HG03064 (cell line): ENCODE results near the gene OVCH1.
"Not testable (repeated sequence)": the region's sequence is repeated elsewhere in the genome, so short reads cannot be mapped to it uniquely, and the experiment has no call there.

ENCODE experiments used
- ATAC-seq: cut with Tn5 transposase; IDR thresholded peaks from one replicate; pipeline ENCODE4 v1.9.1; 2021; ENCODE audit warnings: low read depth; ENCODE audit not compliant: unreplicated experiment

Gene OVCH1

DNA sequence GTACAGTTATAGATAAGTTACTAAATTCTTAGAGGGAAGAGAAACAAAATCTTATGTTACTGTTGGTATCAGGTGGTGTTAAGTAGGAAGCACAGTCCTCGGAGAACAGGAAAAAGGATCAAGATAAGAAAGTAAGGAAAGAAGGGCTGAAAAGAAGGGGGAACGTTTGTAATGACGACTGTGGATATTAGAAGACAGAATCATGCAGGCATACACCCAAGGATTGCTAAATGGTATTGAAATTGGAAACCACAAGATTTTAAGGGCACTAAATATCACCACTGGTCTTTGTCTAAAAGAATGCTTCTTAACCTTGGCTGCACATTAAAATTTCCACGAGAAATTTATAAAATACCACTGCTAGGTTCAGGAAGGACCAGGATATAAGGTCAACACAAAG, 82.4 kb downstream of the OVCH1 start:
- ATAC-seq = no peak

DNA sequence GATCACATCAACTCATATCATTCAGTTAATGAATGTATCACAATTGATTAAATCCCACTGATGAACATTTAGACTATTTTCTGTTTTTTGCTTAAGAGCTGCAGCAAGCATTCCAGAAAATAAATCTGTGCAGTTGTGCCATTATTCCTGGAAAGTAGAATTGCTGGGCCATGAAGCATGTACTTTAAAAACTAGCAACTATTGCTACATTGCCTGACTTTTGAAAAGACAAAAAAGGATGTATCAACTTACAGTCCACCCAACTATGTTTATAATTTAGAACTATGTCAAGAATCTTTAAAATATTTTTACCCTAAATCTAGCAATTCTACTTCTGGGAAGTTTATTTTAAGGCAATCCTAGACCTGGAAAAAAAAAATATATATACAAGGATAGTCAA, 83.1 kb downstream of the OVCH1 start:
- no peak for ATAC-seq

DNA sequence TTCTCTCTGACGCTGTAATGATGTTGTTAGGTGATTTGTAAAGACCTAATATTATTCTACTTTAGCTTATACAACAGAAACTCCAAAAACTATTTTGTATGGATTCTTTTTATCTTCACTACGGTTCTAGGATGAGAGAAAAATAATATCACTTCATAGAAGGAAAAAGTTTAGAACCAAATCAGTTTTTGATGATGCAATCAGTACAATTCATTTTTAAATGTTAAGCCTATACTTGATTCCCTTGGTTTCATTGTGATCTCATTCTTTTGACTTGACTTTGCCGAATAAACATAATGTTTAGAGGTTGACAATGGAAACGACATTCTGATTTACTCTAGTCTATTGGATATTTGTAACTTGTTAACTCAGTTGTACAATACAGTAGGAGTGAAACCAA, 91.9 kb downstream of the OVCH1 start:
- no peak for ATAC-seq

DNA sequence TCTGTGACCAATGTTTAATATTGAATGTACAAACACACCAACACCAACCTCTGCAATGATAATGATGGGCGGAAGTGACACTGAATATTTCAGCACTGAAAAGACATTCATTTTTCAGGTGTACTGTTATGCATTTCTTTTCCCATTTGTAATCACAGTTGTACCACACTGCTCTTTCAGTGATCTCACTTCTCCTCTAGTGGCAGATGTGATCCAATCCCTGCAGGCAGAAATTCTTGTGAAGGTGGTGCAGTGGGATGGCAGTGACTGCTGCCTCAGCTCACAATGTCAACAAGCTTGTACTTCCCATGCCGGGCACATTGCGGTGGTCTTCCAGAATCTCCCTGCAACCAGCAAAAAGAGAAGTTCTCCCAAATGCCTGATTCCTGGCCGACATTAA, 93.5 kb downstream of the OVCH1 start:
- ATAC-seq = no peak

DNA sequence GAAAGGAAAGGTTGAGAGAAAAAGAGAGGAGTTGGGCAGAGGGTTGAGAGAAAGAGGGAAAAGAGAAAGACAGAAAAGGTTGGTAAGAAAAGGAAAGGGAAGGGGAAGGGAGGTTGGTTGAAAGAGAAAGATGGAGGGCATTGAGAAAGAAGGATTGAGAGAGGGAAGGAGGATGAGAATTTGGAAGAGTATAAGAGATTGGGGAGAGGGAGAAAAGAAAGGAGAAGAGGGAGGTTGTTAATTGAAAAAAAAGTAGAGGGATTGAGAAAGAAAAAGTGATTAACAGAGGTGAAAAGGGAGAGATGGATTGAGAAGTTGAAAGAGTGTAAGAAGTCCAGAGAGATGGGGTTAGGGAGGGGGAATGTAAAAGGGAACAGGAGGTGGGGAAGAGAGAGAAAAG, 95.0 kb downstream of the OVCH1 start:
- no peak for ATAC-seq

DNA sequence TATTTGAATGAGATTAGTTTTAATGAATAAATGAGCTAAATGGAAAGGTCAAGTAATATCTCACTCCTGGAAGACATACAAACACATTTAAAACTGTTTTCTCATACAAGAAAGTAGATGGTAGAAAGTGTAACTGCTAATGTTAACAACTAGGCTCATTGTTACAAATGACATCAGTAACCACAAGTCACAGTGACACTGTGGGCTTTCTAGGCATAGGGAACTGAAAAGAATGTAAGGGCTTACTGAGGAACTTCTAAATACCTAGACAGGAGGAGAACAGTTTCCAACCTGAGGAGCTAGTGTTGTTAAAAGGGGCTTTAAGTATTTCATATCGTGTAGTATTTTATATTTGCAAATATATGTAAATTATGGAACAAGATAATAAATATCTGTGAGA, 99.0 kb downstream of the OVCH1 start:
- ATAC-seq = no peak

DNA sequence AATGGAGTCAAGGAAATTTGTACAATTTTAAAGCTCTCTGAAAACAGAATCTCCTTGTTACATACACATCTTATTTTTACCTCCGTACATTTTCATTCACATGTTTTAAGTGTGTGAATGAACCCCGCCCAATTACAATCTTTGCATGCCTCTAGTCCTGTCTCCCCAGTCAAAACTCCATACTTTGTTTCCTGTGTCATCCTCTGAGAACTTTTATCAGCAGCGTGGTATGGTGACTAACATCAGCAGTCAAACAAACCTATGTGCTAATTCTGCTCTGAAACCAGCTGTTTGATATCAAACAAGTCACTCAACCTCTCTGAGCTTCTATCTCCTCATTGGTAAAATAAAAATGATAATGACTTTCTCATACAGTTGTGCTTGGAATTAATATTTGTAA, 100.7 kb downstream of the OVCH1 start:
- no peak for ATAC-seq

DNA sequence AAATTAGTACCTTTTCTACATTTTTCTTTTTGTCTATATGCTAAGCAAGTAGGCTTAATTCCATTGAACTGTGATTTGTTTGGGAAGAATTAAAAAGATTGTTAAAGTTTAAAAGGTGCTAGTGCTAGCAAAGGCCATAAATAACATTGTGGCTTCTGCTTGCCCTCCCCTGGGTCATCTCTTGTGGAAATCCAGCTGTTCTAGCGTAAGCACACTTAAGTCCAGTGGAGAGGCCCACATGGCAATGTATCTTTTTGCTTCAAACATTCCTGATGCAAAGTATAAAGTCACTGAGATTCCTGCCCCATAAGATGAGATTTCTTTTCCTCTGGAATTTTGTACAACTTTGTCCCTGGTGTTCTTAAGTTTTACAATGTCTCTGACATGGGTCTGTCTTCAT, 102.1 kb downstream of the OVCH1 start:
- ATAC-seq = no peak

DNA sequence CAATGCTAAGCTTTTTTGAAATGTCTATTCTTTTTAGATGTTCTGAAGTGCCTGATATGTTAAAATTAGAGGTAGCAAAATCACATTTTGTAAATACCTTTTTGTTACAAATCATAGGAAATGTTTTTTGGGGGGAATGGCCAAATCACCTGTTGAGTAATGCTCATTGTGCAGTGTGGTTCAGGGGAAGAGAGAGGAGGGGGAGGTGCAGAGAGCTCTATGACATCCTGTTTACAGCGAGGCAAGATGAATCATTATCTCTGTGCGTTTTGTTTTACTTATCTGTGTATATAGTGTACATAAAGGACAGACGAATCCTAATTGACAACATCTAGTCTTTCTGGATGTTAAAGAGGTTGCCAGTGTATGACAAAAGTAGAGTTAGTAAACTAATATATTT, 107.1 kb downstream of the OVCH1 start:
- ATAC-seq = not testable (repeated sequence)

DNA sequence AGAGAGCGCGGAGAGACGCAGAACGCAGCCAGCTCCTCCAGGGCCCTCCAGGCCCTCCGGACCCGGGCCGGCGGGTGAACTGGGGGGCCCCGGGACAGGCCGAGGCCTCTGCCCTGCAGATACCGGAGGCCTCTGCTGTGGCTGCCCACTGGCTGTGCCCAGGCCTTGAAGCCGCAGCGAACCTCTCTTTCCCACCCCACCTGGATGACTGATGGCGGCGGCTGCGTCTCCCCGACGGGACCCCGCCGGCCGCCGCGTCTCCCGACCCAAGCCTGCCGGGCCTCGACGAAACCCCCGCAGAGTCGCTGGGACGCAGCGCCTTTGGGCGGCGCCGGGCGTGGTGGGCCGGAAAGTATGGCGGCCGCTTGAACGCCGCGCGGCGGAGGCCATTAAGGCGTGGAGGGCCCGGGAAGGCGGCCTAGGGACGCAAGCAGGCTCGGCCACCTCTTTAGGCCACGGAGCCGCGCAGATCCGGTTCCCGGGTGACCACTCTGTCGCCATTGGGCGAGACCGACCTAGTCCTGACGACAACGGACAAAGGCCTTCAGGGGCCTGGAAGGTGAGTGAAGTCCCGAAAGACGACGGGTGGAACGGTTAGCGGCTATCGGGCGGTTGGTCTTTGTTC, 108.1 kb downstream of the OVCH1 start:
- no peak for ATAC-seq

DNA sequence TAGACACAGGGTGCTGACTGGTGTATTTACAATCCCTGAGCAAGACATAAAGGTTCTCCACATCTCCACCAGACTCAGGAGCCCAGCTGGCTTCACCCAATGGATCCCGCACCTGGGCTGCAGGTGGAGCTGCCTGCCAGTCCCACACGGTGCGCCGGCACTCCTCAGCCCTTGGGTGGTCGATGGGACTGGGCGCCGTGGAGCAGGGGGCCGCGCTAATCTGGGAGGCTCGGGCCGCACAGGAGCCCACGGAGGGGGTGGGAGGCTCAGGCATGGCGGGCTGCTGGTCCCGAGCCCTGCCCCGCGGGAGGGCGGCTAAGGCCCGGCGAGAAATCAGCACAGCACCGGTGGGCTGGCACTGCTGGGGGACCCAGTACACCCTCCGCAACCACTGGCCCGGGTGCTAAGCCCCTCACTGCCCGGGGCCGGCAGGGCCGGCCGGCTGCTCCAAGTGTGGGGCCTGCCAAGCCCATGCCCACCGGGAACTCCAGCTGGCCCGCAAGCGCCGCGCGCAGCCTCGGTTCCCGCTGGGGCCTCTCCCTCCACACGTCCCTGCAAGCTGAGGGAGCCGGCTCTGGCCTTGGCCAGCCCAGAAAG, 111.3 kb downstream of the OVCH1 start:
- ATAC-seq = not testable (repeated sequence)

DNA sequence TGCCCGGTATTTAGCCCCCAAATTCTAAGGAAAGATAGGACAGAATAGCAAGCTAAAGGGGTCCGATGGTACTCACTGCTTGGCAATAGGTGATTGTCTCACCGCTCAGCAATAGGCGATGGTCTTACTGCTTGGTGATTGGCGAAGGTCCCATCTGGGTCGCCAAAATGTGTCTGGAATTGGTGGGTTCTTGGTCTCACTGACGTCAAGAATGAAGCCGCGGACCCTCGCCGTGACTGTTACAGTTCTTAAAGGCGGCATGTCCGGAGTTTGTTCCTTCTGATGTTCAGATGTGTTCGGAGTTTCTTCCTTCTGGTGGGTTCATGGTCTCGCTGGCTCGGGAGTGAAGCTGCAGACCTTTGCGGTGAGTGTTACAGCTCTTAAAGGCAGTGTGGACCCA, 112.3 kb downstream of the OVCH1 start:
- ATAC-seq = not testable (repeated sequence)

DNA sequence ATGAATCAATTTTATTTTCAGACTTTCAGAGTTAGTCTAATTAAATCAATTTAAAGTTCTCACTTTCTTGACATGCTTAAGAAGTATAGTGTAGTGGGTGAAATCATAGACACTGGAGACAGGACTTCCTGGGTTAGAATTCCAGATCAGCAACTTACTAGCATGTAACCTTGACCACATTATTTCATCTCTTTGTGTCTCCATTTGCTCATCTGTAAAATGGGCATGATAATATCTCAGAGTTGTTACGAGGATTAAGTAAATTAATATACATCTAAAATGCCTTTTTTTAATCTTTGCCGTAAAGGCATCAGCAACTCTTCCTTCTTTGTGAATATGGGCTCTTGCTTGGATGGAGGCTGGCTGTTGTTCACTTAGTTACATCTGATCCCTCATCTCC, 115.2 kb downstream of the OVCH1 start:
- no peak for ATAC-seq

DNA sequence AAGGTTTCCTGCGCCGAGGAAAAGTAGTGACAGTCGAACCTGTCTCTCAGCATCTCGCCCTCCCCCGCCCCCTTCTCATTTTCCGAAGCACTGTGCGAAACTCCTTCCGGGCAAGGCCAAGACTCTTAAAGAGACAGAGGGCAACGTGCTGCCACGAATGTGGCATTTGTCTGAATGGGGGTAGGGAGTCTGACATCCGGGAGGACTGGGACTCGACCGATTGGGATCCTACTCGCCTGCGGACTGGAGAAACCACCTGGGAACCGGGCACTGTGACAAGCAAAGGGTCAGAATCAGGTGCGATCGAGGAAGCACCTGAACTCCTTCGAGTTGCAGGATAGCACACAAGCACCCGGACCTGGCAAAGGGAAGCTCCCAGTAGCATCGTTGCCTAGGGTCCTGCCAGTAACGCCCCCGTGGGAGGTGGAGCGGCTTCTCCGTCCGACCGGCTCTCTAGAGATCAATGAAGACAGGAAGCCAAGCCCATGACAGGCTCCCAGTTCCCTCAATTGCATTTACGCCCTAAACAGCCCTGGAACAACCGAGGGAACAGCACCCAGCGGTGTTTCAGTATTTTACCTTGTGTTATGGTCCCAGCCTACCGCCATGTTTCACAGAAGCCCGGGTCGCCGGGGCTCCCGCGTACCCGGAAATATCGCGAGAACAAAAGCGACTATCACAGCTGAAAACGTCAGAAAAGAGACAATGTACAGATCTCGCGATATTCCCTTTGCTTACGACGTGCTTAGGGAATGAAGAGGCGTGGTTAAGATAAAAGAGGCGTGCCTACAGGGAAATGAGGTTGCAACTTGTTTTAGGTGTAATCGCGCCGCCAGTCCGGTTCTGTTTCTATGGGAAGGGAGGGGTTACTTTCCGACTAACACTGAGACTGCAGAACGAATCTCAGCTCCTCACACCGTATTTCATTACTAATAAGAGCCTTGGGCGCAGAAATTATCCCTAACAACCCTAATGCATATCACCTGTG, 116.7 kb downstream of the OVCH1 start, which contains the start of gene ERGIC2:
TSS of gene ERGIC2 (minus strand) at position 637 of the 988 bp plus-strand sequence. CDS start 9,539 bp downstream, outside the sequence.
- ATAC-seq = peak; percentile 97
